GM10266 (cell line): ENCODE measurements around the gene KLF5.

Experiments
- DNase-seq: peaks from one replicate; pipeline ENCODE4 v3.0.0; 2012; ENCODE audit errors: extremely low spot score
- TF ChIP-seq, protein P1 (sequence below): IDR thresholded peaks from 2 replicates; pipeline ENCODE4 v1.5.1; 2012; ENCODE audit warnings: mild to moderate bottlenecking, low read depth; ENCODE audit not compliant: control insufficient read depth, insufficient read depth; ENCODE audit errors: missing control alignments

The KLF5 gene

DNA sequence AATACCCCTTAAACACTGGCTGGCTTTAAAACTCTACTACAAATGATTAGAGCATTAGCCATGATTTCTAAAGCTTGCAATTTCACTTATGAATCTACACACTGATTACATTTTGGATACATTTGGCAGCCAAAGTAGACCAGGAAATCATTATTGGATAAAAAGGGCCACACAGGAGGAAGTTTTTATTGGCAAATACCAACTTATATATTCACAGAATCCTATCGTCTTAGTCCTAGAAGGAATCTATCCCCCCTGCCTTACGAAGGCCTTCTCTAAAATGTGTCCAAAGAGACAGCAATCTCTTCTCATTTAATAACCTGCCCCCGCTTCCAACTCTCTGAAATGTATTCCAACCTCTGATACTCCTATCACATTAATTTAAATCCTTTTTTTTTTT is 52.5 kb downstream of the KLF5 start:
- no peak for DNase-seq
- TF ChIP-seq, protein P1, sequence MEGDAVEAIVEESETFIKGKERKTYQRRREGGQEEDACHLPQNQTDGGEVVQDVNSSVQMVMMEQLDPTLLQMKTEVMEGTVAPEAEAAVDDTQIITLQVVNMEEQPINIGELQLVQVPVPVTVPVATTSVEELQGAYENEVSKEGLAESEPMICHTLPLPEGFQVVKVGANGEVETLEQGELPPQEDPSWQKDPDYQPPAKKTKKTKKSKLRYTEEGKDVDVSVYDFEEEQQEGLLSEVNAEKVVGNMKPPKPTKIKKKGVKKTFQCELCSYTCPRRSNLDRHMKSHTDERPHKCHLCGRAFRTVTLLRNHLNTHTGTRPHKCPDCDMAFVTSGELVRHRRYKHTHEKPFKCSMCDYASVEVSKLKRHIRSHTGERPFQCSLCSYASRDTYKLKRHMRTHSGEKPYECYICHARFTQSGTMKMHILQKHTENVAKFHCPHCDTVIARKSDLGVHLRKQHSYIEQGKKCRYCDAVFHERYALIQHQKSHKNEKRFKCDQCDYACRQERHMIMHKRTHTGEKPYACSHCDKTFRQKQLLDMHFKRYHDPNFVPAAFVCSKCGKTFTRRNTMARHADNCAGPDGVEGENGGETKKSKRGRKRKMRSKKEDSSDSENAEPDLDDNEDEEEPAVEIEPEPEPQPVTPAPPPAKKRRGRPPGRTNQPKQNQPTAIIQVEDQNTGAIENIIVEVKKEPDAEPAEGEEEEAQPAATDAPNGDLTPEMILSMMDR: no peak

DNA sequence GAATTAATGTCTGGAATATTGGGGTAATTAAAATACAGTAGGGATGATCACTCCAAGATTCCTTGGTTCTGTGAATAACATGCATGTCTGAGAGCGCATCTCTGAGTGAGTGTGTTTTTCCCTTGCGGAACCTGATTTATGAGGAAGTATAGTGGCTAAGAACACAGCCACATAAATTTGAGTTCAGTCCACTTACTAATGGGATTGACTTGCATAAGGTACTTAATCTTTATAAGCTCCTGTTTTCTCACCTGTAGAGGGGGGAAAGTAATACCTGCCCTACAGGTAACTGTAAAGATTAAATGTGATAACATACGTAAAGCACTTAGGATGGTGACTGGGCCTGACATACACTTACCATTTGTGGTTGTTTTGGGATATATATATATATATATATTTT is 60.8 kb downstream of the KLF5 start:
- TF ChIP-seq, protein P1: no peak

More for the DNA sequence above, 60.8 kb downstream of the KLF5 start:
- no peak for DNase-seq
